ENCODE data around the gene ARHGDIB. TPM values are rescaled to one million over a fixed set of nuclear protein-coding genes. Genes with fewer than 3 reads are reported as not detected.

The ARHGDIB gene
- total RNA-seq, 1 donor from 2014 or later, result not detected

DNA sequence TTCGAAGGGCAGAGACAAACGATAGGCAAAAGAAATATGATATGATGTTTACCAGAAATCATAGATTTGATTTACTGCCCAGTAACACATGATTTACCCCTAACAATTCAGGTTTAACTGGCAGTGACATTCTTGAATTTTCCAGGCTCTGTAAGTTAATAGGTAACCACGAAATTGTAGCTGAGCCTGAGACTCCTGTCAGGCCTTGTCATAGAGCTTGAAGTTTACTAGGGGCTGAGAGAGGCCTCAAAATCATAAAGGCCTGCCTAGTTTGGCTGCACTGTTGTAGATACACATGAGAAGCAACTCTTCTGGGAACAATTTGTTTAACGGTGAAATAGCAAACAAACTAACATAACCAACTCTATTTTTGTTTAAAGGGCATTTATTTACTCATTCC is 26.4 kb downstream of the ARHGDIB start:
- no peak overlapping the region for H3K4me2 ChIP-seq
- no peaks in the 10 kb centered on the region for H3K27me3 ChIP-seq
- Mint-ChIP-seq H3K36me3 (no peaks in the 10 kb centered on the region), H3K4me1 (no peaks in the 10 kb centered on the region), H3K4me3 (no peak overlapping the region), H3K27me3 (ENCODE audit: insufficient read depth, low read depth) (peaks cover 5% of the 10 kb centered on the region), H3K27ac (no peak overlapping the region), H3K9me3 (no peaks in the 10 kb centered on the region)
- no peak overlapping the region for H2AFZ ChIP-seq (replicated peaks)
- TF ChIP-seq EZH2 (IDR thresholded peaks at IDR 0.05) (no peak), EZH2phosphoT487 (IDR thresholded peaks at IDR 0.05) (no peak)
- TF ChIP-seq, protein P1, sequence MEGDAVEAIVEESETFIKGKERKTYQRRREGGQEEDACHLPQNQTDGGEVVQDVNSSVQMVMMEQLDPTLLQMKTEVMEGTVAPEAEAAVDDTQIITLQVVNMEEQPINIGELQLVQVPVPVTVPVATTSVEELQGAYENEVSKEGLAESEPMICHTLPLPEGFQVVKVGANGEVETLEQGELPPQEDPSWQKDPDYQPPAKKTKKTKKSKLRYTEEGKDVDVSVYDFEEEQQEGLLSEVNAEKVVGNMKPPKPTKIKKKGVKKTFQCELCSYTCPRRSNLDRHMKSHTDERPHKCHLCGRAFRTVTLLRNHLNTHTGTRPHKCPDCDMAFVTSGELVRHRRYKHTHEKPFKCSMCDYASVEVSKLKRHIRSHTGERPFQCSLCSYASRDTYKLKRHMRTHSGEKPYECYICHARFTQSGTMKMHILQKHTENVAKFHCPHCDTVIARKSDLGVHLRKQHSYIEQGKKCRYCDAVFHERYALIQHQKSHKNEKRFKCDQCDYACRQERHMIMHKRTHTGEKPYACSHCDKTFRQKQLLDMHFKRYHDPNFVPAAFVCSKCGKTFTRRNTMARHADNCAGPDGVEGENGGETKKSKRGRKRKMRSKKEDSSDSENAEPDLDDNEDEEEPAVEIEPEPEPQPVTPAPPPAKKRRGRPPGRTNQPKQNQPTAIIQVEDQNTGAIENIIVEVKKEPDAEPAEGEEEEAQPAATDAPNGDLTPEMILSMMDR (IDR thresholded peaks at IDR 0.05), result no peak
- H3K9ac ChIP-seq, result no peak overlapping the region
- H4K20me1 ChIP-seq (ENCODE audit: low read depth), result no peaks in the 10 kb centered on the region
- H3K4me3 ChIP-seq, result no peak overlapping the region
- H3K27ac ChIP-seq, result no peak overlapping the region
- no peaks in the 10 kb centered on the region for H3K79me2 ChIP-seq (ENCODE audit: low read depth)
- no peaks in the 10 kb centered on the region for H3K36me3 ChIP-seq
- no peak for DNase-seq (ENCODE audit: low spot score)
- no peaks in the 10 kb centered on the region for H3K9me3 ChIP-seq (ENCODE audit: low read depth)
- no peaks in the 10 kb centered on the region for H3F3A ChIP-seq (ENCODE audit: low read depth)
- no peaks in the 10 kb centered on the region for H3K4me1 ChIP-seq

- no peak overlapping the region for H3K27ac Mint-ChIP-seq
- H3K9me3 Mint-ChIP-seq, result no peaks in the 10 kb centered on the region
- no peaks in the 10 kb centered on the region for H3K27me3 ChIP-seq
Measured at GRCh38 chr12:14934511-14934910, 26.9 kb downstream of the ARHGDIB start.

GRCh38 chr12:14931791-14932560 is 29.4 kb downstream of the ARHGDIB start:
- no peak overlapping the region for H2AFZ ChIP-seq (replicated peaks)
- Mint-ChIP-seq H3K27me3 (ENCODE audit: insufficient read depth, low read depth) (peaks cover 3% of the 10 kb centered on the region), H3K36me3 (no peaks in the 10 kb centered on the region), H3K4me1 (peaks cover 4% of the 10 kb centered on the region), H3K27ac (no peak overlapping the region), H3K9me3 (no peaks in the 10 kb centered on the region), H3K4me3 (no peak overlapping the region)
- no peaks in the 10 kb centered on the region for H3K9me3 ChIP-seq (ENCODE audit: low read depth)
- no peak overlapping the region for H3K27ac ChIP-seq
- H4K20me1 ChIP-seq (ENCODE audit: low read depth), result no peaks in the 10 kb centered on the region
- no peaks in the 10 kb centered on the region for H3K4me1 ChIP-seq
- no peaks in the 10 kb centered on the region for H3F3A ChIP-seq (ENCODE audit: low read depth)
- H3K79me2 ChIP-seq (ENCODE audit: low read depth), result no peaks in the 10 kb centered on the region
- TF ChIP-seq EZH2phosphoT487 (IDR thresholded peaks at IDR 0.05) (no peak), EZH2 (IDR thresholded peaks at IDR 0.05) (no peak)
- TF ChIP-seq, protein P1 (IDR thresholded peaks at IDR 0.05), result no peak
- no peaks in the 10 kb centered on the region for H3K36me3 ChIP-seq
- DNase-seq (ENCODE audit: low spot score), result no peak
- no peak overlapping the region for H3K9ac ChIP-seq
- no peaks in the 10 kb centered on the region for H3K27me3 ChIP-seq
- H3K4me2 ChIP-seq, result no peak overlapping the region
- H3K4me3 ChIP-seq, result no peak overlapping the region

More at GRCh38 chr12:14934511-14934910, 26.9 kb downstream of the ARHGDIB start:
- Histone ChIP-seq H4K20me1 (ENCODE audit: low read depth) (no peaks in the 10 kb centered on the region), H3K9me3 (ENCODE audit: low read depth) (no peaks in the 10 kb centered on the region), H3K4me2 (no peak overlapping the region), H2AFZ (replicated peaks) (no peak overlapping the region), H3K9ac (no peak overlapping the region), H3F3A (ENCODE audit: low read depth) (no peaks in the 10 kb centered on the region), H3K36me3 (no peaks in the 10 kb centered on the region), H3K4me3 (no peak overlapping the region), H3K4me1 (no peaks in the 10 kb centered on the region), H3K27ac (no peak overlapping the region), H3K79me2 (ENCODE audit: low read depth) (no peaks in the 10 kb centered on the region)
- no peak for DNase-seq (ENCODE audit: low spot score)
- peaks cover 5% of the 10 kb centered on the region for H3K27me3 Mint-ChIP-seq (ENCODE audit: insufficient read depth, low read depth)
- no peak overlapping the region for H3K4me3 Mint-ChIP-seq
- H3K4me1 Mint-ChIP-seq, result no peaks in the 10 kb centered on the region
- TF ChIP-seq EZH2phosphoT487 (IDR thresholded peaks at IDR 0.05), result no peak
- TF ChIP-seq, protein P1 (IDR thresholded peaks at IDR 0.05), result no peak
- no peak for TF ChIP-seq EZH2 (IDR thresholded peaks at IDR 0.05)
- no peaks in the 10 kb centered on the region for H3K36me3 Mint-ChIP-seq

Measured in neural progenitor cell (in vitro differentiated cells).